Inflammatory macrophage (primary cell): ENCODE results near the gene STH.
"Not testable (repeated sequence)": the region's sequence is repeated elsewhere in the genome, so short reads cannot be mapped to it uniquely, and the experiment has no call there.

Experiments
- DNase-seq, 2 donors: peaks; one replicate each; pipeline ENCODE4 v3.0.0-alpha.2; 2020 to 2022

The STH gene

DNA sequence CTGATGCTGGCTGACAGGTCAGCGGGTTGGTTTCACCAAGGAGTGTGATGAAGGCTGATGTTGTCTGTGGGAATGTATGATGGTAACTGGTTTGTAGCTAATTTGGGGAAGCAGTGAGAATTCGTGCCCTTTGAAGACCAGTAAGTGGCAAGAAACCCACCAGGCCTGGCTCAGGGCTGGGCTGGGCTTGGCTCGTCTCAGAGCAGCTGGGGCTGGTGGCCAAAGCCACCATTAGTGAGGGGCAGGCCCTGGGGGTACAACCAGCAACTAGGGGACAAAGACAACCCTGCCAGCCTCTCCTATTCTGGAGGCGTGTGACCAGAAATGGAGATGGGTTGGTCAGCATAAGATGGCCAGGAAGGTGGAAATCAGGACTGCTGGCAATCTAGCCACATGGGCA, 13.0 kb upstream of the STH start:
- no peak for DNase-seq

- no peak for DNase-seq
Observed at GRCh38 chr17:45987706-45988105, 11.3 kb upstream of the STH start.

GRCh38 chr17:45989759-45990158, 9.3 kb upstream of the STH start:
- no peak for DNase-seq

DNA sequence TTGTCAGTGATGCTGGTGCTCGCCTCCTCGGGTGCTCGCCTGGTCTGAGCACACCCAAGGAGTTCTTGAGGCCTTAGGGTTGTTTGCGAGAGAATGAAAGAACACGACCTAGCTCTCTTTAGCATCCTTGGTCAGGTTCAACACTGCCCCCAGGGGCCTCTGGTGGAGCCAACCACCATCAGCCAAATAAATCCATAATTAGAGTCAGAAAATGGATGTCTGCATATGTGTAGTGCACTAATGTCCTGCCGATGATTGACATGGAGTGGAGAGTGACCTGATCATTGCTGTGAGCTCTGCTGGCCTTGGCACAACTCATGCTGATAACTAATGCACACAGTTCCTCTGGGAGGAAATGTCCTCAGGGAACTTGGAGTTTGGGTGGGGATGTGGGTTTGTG, 8.2 kb upstream of the STH start:
- DNase-seq, result no peak

DNA sequence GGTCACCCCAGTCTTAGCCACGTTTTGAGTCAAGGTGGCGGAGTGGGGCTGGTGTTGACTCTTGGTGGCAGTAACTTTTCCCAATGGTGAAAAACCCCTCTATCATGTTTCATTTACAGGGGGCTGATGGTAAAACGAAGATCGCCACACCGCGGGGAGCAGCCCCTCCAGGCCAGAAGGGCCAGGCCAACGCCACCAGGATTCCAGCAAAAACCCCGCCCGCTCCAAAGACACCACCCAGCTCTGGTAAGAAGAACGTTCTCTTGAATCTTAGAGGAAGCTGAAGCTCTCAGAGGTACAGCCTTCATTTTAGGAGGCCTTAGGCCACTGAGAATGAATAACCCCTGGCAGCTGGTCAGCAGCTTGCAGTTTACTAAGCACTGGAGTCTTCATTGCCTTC, 7.7 kb upstream of the STH start:
- no peak for DNase-seq

DNA sequence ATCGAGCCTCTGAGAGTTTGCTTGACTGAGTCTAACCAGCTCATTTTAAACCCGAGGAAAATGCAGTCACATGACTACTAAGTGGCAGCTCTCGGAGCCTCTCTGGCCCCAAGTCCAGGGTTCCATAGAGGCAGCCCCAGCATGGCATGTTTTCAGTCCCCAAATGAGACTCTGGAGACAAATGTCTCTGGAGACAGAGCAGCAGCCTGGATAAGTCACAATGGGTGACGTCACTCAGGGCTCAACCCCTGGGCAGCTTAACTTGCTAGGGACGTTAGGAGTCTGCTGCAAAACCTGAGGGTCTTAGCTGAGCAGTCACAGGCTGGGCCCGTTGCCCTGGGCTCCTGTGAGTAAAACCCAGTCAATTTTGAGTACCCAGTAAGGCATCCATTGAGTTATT, 6.9 kb upstream of the STH start:
- no peak for DNase-seq

GRCh38 chr17:45992904-45993303, 6.1 kb upstream of the STH start:
- no peak for DNase-seq

DNA sequence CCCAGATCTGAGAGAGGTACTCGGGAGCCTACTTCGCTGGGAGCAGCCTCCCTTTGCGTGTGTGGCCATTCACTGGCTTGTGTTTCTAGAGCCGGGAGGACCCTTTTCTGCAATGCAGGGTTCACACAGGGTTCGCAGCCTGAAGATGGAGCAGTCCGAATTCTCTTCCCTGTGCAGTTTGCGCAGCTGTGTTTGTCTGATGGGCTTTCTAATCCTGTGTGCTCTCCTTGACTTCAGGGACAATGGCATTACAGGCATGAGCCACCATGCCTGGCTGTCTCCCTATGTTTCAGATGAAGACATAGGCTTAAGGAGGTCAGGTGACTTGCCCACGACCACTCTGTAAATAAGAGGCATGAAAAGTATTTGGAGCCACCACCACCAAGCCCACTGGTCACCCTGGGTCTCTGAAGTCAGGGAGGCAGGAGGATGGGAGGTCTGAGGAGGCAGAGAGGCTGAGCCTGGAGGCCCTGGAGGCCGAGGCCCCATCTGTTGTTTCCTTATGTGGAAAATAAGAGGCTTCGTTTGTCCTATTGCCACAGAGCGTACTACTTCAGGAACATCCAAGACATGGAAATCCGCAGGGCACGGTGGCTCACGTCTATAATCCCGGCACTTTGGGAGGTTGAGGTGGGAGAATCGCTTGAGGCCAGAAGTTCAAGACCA, 5.0 kb upstream of the STH start:
- DNase-seq, result no peak

DNA sequence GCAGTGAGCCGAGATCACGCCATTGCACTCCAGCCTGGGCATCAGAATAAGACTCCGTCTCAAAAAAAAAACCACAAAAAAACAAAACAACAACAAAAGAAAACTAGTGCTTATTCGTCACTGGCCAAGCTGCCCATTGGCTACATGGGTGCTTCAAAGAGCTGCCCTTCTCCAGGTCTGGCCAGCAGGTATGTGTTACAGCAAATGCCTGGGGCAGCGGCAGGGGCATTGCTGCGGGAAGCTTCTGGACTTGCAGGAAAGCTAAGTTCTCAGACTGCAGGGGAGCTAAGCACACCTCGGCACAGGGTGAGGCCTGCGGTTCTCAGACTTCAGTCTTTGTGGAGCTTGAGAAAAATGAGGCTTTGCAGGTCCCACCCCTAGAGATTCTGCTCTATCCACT, 4.1 kb upstream of the STH start:
- DNase-seq, result no peak

DNA sequence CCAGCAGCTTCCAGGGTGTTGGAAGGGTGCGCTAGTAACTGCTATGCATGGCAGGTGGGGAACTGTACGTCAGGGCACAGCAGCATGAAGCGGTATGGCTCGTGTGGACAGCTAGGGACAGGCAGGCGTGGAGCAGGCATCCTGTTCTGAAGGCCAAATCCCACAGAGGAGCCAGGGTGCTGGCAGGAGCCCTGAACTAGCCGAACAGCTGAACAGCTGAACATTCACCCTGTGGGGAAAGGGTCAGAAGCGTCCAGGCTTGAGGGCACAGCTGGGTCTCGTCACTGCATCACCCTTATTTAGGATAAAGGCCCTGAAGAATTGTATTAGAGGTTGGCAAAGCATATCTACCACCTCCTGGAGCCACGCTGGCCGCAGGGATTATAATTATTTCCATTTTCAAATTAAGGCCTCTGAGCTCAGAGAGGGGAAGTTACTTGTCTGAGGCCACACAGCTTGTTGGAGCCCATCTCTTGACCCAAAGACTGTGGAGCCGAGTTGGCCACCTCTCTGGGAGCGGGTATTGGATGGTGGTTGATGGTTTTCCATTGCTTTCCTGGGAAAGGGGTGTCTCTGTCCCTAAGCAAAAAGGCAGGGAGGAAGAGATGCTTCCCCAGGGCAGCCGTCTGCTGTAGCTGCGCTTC, 3.3 kb upstream of the STH start:
- no peak for DNase-seq

- no peak for DNase-seq
Observed at GRCh38 chr17:45996282-45996937, 2.6 kb upstream of the STH start.

GRCh38 chr17:45997166-45997565, 1.9 kb upstream of the STH start:
- DNase-seq, result no peak

GRCh38 chr17:45997624-45998023, 1.4 kb upstream of the STH start:
- DNase-seq, result no peak

DNA sequence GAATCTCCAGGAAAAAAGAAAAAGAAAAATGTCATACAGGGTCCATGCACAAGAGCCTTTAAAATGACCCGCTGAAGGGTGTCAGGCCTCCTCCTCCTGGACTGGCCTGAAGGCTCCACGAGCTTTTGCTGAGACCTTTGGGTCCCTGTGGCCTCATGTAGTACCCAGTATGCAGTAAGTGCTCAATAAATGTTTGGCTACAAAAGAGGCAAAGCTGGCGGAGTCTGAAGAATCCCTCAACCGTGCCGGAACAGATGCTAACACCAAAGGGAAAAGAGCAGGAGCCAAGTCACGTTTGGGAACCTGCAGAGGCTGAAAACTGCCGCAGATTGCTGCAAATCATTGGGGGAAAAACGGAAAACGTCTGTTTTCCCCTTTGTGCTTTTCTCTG, 845 bp downstream of the STH start:
- DNase-seq, result no peak

- no peak for DNase-seq
Observed at GRCh38 chr17:46000292-46000691, 1.2 kb downstream of the STH start.

DNA sequence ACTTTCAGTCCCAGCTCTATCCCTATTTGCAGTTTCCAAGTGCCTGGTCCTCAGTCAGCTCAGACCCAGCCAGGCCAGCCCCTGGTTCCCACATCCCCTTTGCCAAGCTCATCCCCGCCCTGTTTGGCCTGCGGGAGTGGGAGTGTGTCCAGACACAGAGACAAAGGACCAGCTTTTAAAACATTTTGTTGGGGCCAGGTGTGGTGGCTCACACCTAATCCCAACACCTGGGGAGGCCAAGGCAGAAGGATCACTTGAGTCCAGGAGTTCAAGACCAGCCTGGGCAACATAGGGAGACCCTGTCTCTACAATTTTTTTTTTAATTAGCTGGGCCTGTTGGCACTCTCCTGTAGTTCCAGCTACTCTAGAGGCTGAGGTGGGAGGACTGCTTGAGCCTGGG, 1.7 kb downstream of the STH start:
- no peak for DNase-seq

- no peak for DNase-seq
Observed at GRCh38 chr17:46001390-46002310, 2.6 kb downstream of the STH start.

GRCh38 chr17:46002311-46002972, 3.4 kb downstream of the STH start:
- peak; percentile 73 to 77 for DNase-seq

GRCh38 chr17:46002973-46003316, 3.9 kb downstream of the STH start:
- no peak for DNase-seq

GRCh38 chr17:46003907-46004748, 5.1 kb downstream of the STH start:
- DNase-seq, result no peak

DNA sequence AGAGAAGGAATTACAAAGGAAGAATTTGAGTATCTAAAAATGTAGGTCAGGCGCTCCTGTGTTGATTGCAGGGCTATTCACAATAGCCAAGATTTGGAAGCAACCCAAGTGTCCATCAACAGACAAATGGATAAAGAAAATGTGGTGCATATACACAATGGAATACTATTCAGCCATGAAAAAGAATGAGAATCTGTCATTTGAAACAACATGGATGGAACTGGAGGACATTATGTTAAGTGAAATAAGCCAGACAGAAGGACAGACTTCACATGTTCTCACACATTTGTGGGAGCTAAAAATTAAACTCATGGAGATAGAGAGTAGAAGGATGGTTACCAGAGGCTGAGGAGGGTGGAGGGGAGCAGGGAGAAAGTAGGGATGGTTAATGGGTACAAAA, 7.0 kb downstream of the STH start:
- DNase-seq, result not testable (repeated sequence)

DNA sequence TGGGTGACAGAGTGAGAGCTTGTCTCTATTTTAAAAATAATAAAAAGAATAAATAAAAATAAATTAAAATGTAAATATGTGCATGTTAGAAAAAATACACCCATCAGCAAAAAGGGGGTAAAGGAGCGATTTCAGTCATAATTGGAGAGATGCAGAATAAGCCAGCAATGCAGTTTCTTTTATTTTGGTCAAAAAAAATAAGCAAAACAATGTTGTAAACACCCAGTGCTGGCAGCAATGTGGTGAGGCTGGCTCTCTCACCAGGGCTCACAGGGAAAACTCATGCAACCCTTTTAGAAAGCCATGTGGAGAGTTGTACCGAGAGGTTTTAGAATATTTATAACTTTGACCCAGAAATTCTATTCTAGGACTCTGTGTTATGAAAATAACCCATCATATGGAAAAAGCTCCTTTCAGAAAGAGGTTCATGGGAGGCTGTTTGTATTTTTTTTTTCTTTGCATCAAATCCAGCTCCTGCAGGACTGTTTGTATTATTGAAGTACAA, 8.5 kb downstream of the STH start:
- no peak for DNase-seq
